GM20000 (cell line): ENCODE data around the gene INSIG1.

Experiments used
- DNase-seq: peaks from one replicate; pipeline ENCODE4 v3.0.0; 2012; ENCODE audit warnings: low spot score
- CTCF ChIP-seq: IDR thresholded peaks from 2 replicates; pipeline ENCODE4 v1.5.1; 2012; ENCODE audit warnings: mild to moderate bottlenecking, control low read depth; ENCODE audit errors: extremely low read depth, missing control alignments

The INSIG1 gene

GRCh38 chr7:155276042-155276799 is 21.5 kb upstream of the INSIG1 start:
- DNase-seq = no peak
- TF ChIP-seq CTCF = no peak

- no peak for TF ChIP-seq CTCF
Measured at GRCh38 chr7:155276800-155277375, 20.8 kb upstream of the INSIG1 start.

GRCh38 chr7:155277385-155277994 is 20.2 kb upstream of the INSIG1 start:
- no peak for DNase-seq
- no peak for TF ChIP-seq CTCF

More at GRCh38 chr7:155276800-155277375, 20.8 kb upstream of the INSIG1 start:
- DNase-seq = no peak

GRCh38 chr7:155278921-155279320 is 18.8 kb upstream of the INSIG1 start:
- no peak for TF ChIP-seq CTCF
- no peak for DNase-seq

- TF ChIP-seq CTCF = no peak
- DNase-seq = no peak
Measured at GRCh38 chr7:155279787-155280445, 17.8 kb upstream of the INSIG1 start.

GRCh38 chr7:155280446-155281397 is 17.0 kb upstream of the INSIG1 start:
- no peak for DNase-seq
- TF ChIP-seq CTCF = no peak
